KMS-11 (cell line): ENCODE data around the gene LCT.

Experiments
- H2AFZ ChIP-seq: fragments of 200-600 bp; sonication (generic); 2 replicates; pipeline ENCODE4 v1.6.1; 2016; ENCODE audit warnings: antibody characterized with exemption, mixed run types, low read depth
- H3K27ac ChIP-seq: fragments of 200-600 bp; sonication (generic); 2 replicates; pipeline ENCODE4 v1.6.1; 2016; ENCODE audit warnings: mild to moderate bottlenecking, mixed run types
- H3K27me3 ChIP-seq: fragments of 200-600 bp; sonication (generic); 2 replicates; pipeline ENCODE4 v1.6.1; 2017; ENCODE audit warnings: mild to moderate bottlenecking, low read depth, mixed run types, moderate library complexity; ENCODE audit not compliant: insufficient read depth
- H3K36me3 ChIP-seq: fragments of 200-600 bp; sonication (generic); 2 replicates; pipeline ENCODE4 v1.6.1; 2017; ENCODE audit warnings: mild to moderate bottlenecking, mixed run types; ENCODE audit not compliant: insufficient read depth
- H3K4me1 ChIP-seq: fragments of 200-600 bp; sonication (generic); 2 replicates; pipeline ENCODE4 v1.6.1; 2016; ENCODE audit warnings: mild to moderate bottlenecking, low read depth, mixed run types; ENCODE audit not compliant: poor library complexity, severe bottlenecking
- H3K4me2 ChIP-seq: fragments of 200-600 bp; sonication (generic); 2 replicates; pipeline ENCODE4 v1.7.0; 2016; ENCODE audit warnings: mild to moderate bottlenecking, mixed run types
- H3K4me3 ChIP-seq: fragments of 200-600 bp; sonication (generic); IDR thresholded peaks from 2 replicates; pipeline ENCODE4 v1.6.1; 2017; ENCODE audit warnings: low read depth, low read length, mixed read lengths; ENCODE audit not compliant: insufficient read depth
- H3K79me2 ChIP-seq: fragments of 200-600 bp; sonication (generic); 2 replicates; pipeline ENCODE4 v1.6.1; 2016; ENCODE audit warnings: low read depth, mixed run types; ENCODE audit not compliant: insufficient read depth
- H3K9ac ChIP-seq: fragments of 200-600 bp; sonication (generic); 2 replicates; pipeline ENCODE4 v1.6.1; 2016; ENCODE audit warnings: mild to moderate bottlenecking, mixed run types
- H4K20me1 ChIP-seq: fragments of 200-600 bp; sonication (generic); 2 replicates; pipeline ENCODE4 v1.6.1; 2016; ENCODE audit warnings: mild to moderate bottlenecking, mixed run types; ENCODE audit not compliant: insufficient read depth
- TF ChIP-seq, protein P1 (sequence below): fragments of 200-600 bp; sonication (generic); conservative IDR thresholded peaks from 2 replicates; pipeline ENCODE4 v1.6.1; 2017; ENCODE audit warnings: low read depth, mild to moderate bottlenecking, antibody characterized with exemption, low read length, moderate library complexity, mixed read lengths

Gene LCT

GRCh38 chr2:135786823-135787222 lies 50.2 kb downstream of the LCT start:
- Histone ChIP-seq H3K27ac (no peak overlapping the region), H3K4me3 (no peak overlapping the region), H2AFZ (no peak overlapping the region), H3K27me3 (no peaks in the 10 kb centered on the region), H3K9ac (no peak overlapping the region), H3K4me1 (no peaks in the 10 kb centered on the region), H3K36me3 (no peaks in the 10 kb centered on the region), H3K79me2 (no peaks in the 10 kb centered on the region), H3K4me2 (no peak overlapping the region), H4K20me1 (no peaks in the 10 kb centered on the region)
- TF ChIP-seq, protein P1, sequence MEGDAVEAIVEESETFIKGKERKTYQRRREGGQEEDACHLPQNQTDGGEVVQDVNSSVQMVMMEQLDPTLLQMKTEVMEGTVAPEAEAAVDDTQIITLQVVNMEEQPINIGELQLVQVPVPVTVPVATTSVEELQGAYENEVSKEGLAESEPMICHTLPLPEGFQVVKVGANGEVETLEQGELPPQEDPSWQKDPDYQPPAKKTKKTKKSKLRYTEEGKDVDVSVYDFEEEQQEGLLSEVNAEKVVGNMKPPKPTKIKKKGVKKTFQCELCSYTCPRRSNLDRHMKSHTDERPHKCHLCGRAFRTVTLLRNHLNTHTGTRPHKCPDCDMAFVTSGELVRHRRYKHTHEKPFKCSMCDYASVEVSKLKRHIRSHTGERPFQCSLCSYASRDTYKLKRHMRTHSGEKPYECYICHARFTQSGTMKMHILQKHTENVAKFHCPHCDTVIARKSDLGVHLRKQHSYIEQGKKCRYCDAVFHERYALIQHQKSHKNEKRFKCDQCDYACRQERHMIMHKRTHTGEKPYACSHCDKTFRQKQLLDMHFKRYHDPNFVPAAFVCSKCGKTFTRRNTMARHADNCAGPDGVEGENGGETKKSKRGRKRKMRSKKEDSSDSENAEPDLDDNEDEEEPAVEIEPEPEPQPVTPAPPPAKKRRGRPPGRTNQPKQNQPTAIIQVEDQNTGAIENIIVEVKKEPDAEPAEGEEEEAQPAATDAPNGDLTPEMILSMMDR: no peak

GRCh38 chr2:135785032-135785431 lies 52.0 kb downstream of the LCT start:
- H3K27ac ChIP-seq: no peak overlapping the region
- no peaks in the 10 kb centered on the region for H3K27me3 ChIP-seq
- H3K36me3 ChIP-seq: no peaks in the 10 kb centered on the region
- H3K79me2 ChIP-seq: no peaks in the 10 kb centered on the region
- no peaks in the 10 kb centered on the region for H4K20me1 ChIP-seq
- H3K4me3 ChIP-seq: no peak overlapping the region
- TF ChIP-seq, protein P1: no peak
- H3K4me1 ChIP-seq: no peaks in the 10 kb centered on the region
- no peak overlapping the region for H2AFZ ChIP-seq
- no peak overlapping the region for H3K9ac ChIP-seq
- H3K4me2 ChIP-seq: no peak overlapping the region

GRCh38 chr2:135783439-135783838 lies 53.5 kb downstream of the LCT start:
- H3K36me3 ChIP-seq: no peaks in the 10 kb centered on the region
- TF ChIP-seq, protein P1: no peak
- H4K20me1 ChIP-seq: no peaks in the 10 kb centered on the region
- no peak overlapping the region for H3K9ac ChIP-seq
- no peak overlapping the region for H3K27ac ChIP-seq
- H3K4me3 ChIP-seq: no peak overlapping the region
- H3K4me1 ChIP-seq: no peaks in the 10 kb centered on the region
- H3K4me2 ChIP-seq: no peak overlapping the region
- H2AFZ ChIP-seq: no peak overlapping the region
- H3K27me3 ChIP-seq: no peaks in the 10 kb centered on the region
- no peaks in the 10 kb centered on the region for H3K79me2 ChIP-seq

DNA sequence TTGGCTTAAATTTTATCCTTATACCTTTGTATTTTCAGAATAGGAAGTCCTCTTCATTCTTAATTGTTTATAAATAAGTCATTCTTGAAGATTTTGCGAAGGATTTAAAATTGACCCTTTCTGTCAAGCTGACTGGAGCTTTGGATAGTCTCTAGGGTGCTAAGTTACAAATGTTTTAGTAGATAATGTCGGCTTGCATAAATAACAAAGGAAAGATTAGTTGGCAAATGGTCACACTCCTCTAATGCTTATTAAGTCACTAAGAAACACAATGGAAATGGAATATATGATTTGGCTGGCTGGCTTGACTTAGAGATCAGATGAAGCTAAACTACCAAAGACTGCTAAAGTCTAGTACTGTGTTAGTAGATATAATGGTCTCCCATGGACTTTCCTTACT lies 54.8 kb downstream of the LCT start:
- Histone ChIP-seq H3K79me2 (no peaks in the 10 kb centered on the region), H3K36me3 (no peaks in the 10 kb centered on the region), H3K27me3 (no peaks in the 10 kb centered on the region), H4K20me1 (no peaks in the 10 kb centered on the region), H3K4me2 (no peak overlapping the region), H3K4me1 (no peaks in the 10 kb centered on the region), H3K9ac (no peak overlapping the region), H3K4me3 (no peak overlapping the region), H3K27ac (no peak overlapping the region), H2AFZ (no peak overlapping the region)
- TF ChIP-seq, protein P1: no peak
